CD4-positive, CD25-positive, alpha-beta regulatory T cell (primary cell): ENCODE measurements around the gene ZSWIM5. TPM values are rescaled to one million over a fixed set of nuclear protein-coding genes. Genes with fewer than 3 reads are reported as not detected.
A peak's percentile ranks its signal among the peaks of the same experiment; 100 is the strongest.

Experiments
- ATAC-seq, 2 donors: fragments of 150-1000 bp; cut with Tn5 transposase; one replicate each; pipeline ENCODE4 v1.10.0; 2021; ENCODE audit warnings: low read depth in 2 of 2, moderate number of reproducible peaks in 2 of 2, moderate library complexity in 1 of 2
- DNase-seq, 3 donors: peaks; one replicate each; pipeline versions ENCODE4 v3.0.0 to v3.0.0-alpha.2; 2012 to 2022; ENCODE audit warnings: mixed read lengths in 1 of 3
- H3K27ac ChIP-seq: one replicate; pipeline ENCODE4 v1.7.0; 2013; ENCODE audit warnings: mild to moderate bottlenecking, low read length; ENCODE audit not compliant: insufficient read depth, poor library complexity, severe bottlenecking
- H3K27me3 ChIP-seq: one replicate; pipeline ENCODE4 v1.7.0; 2013; ENCODE audit warnings: low read length; ENCODE audit not compliant: control insufficient read depth, insufficient read depth
- H3K36me3 ChIP-seq: one replicate; pipeline ENCODE4 v1.7.0; 2013; ENCODE audit warnings: mild to moderate bottlenecking, low read length, moderate library complexity; ENCODE audit not compliant: control insufficient read depth, insufficient read depth
- H3K4me1 ChIP-seq: 2 replicates; pipeline ENCODE4 v1.7.0; 2013; ENCODE audit warnings: mild to moderate bottlenecking, low read length; ENCODE audit not compliant: insufficient read depth, control insufficient read depth, poor library complexity, severe bottlenecking
- H3K4me3 ChIP-seq: one replicate; pipeline ENCODE4 v1.7.0; 2013; ENCODE audit warnings: low read depth, mild to moderate bottlenecking, low read length, moderate library complexity
- H3K9me3 ChIP-seq, 2 experiments: 1 replicate in 1 of 2; 2 replicates in 1 of 2; pipeline ENCODE4 v1.7.0; 2013; ENCODE audit warnings: low read length in 2 of 2, mild to moderate bottlenecking in 1 of 2, moderate library complexity in 1 of 2; ENCODE audit not compliant: control insufficient read depth in 2 of 2
- H3K27ac Mint-ChIP-seq, 3 donors: one replicate each; pipeline ENCODE4 v1.8.0; 2020 to 2022; ENCODE audit warnings: mild to moderate bottlenecking in 3 of 3, mixed read lengths in 3 of 3, moderate library complexity in 2 of 3
- H3K27me3 Mint-ChIP-seq: one replicate; pipeline ENCODE4 v1.8.0; 2022; ENCODE audit warnings: mild to moderate bottlenecking, mixed read lengths
- H3K36me3 Mint-ChIP-seq: one replicate; pipeline ENCODE4 v1.8.0; 2020; ENCODE audit warnings: mixed read lengths
- H3K4me1 Mint-ChIP-seq, 4 donors: one replicate each; pipeline ENCODE4 v1.8.0; 2020 to 2022; ENCODE audit warnings: mixed read lengths in 4 of 4, mild to moderate bottlenecking in 1 of 4
- H3K4me3 Mint-ChIP-seq, 4 donors: one replicate each; pipeline ENCODE4 v1.8.0; 2020 to 2022; ENCODE audit warnings: mild to moderate bottlenecking in 4 of 4, mixed read lengths in 4 of 4, moderate library complexity in 3 of 4
- H3K9me3 Mint-ChIP-seq, 7 donors: one replicate each; pipeline ENCODE4 v1.8.0; 2020 to 2022; ENCODE audit warnings: mixed read lengths in 7 of 7, mild to moderate bottlenecking in 3 of 7, moderate library complexity in 2 of 7
- polyA plus RNA-seq, 4 donors: library from polyadenylated mRNA; unstranded; fragments of 300-500 nt; fragmentation: Illumina TruSeq; gene quantifications; one replicate each; pipeline ENCODE4 v1.2.3, GENCODE V29; 2021
- total RNA-seq: library from RNA; stranded (reverse); gene quantifications from one replicate; pipeline ENCODE4 v1.2.3, GENCODE V29; 2022

ZSWIM5 gene
- total and polyA plus RNA-seq, 5 donors from 2014 or later, result 0.09 to 0.23 (median 0.10) TPM; not detected in 1

DNA sequence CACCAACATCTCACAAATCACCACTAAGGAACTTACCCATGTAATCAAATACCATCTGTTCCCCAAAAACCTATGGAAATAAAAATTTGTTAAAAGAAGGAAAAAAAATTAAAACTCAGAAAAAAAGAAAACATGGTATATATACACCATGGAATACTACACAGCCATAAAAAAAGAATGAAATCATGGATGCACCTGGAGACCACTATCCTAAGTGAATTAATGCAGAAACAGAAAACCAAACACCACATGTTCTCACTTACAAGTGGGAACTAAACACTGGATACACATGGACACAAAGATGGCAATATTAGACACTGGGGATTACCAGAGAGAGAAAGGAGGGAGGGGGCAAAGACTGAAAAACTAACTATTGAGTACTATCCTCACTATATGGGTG, 50.4 kb downstream of the ZSWIM5 start:
- Mint-ChIP-seq H3K4me3 (no peak overlapping the region), H3K27me3 (peaks cover 20% of the 10 kb centered on the region), H3K36me3 (no peaks in the 10 kb centered on the region), H3K27ac (no peak overlapping the region), H3K4me1 (peaks cover 0 to 1% (median 0%) of the 10 kb centered on the region in 4 donors), H3K9me3 (peaks cover 0 to 2% (median 0%) of the 10 kb centered on the region in 7 donors)
- Histone ChIP-seq H3K4me3 (no peak overlapping the region), H3K27me3 (peaks cover 4% of the 10 kb centered on the region), H3K36me3 (no peaks in the 10 kb centered on the region), H3K27ac (no peak overlapping the region), H3K4me1 (no peaks in the 10 kb centered on the region), H3K9me3 (no peaks in the 10 kb centered on the region)
- ATAC-seq (no peak), DNase-seq (no peak)

DNA sequence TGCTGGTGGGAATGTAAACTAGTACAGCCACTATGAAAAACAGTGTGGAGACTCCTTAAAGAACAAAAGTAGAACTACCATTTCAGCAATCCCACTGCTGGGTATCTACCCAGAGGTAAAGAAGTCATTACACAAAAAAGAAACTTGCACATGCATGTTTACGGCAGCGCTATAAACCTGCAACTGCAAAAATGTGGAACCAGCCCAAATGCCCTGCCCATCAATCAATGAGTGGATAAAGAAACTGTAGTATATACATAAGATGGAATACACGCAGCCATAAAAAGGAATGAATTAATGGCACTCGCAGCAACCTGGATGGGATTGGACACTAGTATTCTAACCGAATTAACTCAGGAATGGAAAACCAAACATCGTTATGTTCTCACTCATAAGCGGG, 51.0 kb downstream of the ZSWIM5 start:
- no peaks in the 10 kb centered on the region for H3K4me1 ChIP-seq
- peaks cover 0 to 2% (median 0%) of the 10 kb centered on the region in 7 donors for H3K9me3 Mint-ChIP-seq
- ATAC-seq (no peak), DNase-seq (no peak)
- no peak overlapping the region for H3K4me3 Mint-ChIP-seq
- H3K4me3 ChIP-seq, result no peak overlapping the region
- H3K9me3 ChIP-seq, result no peaks in the 10 kb centered on the region
- H3K36me3 ChIP-seq, result no peaks in the 10 kb centered on the region
- H3K27me3 Mint-ChIP-seq, result peaks cover 20% of the 10 kb centered on the region
- peaks cover 6% of the 10 kb centered on the region for H3K27me3 ChIP-seq
- H3K27ac Mint-ChIP-seq, result no peak overlapping the region
- no peaks in the 10 kb centered on the region for H3K36me3 Mint-ChIP-seq
- H3K27ac ChIP-seq, result no peak overlapping the region
- H3K4me1 Mint-ChIP-seq, result peaks cover 0 to 1% (median 0%) of the 10 kb centered on the region in 4 donors

DNA sequence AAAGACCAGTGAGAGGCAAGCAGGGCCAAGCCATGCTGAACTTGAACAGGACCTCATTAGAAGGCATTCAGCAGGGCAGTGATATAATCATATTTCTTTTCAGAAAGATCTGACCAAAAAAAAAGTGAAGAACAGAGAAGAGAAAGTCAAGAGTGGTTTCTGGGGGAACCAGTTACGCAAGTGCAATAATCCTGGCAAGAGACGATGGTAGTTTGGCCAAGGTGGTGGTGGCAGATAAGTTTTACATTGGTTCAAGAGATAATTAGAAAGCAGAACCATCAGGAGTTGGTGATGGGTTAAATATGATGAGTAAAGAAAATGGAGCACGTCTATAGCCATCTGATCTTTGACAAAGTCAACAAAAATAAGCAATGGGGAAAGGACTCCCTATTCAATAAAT, 54.3 kb downstream of the ZSWIM5 start:
- Histone ChIP-seq H3K27ac (no peak overlapping the region), H3K9me3 (no peaks in the 10 kb centered on the region), H3K27me3 (peaks cover 12% of the 10 kb centered on the region), H3K36me3 (no peaks in the 10 kb centered on the region), H3K4me1 (no peaks in the 10 kb centered on the region), H3K4me3 (no peak overlapping the region)
- ATAC-seq (no peak), DNase-seq (no peak)
- H3K9me3 Mint-ChIP-seq, result peaks cover 0 to 2% (median 0%) of the 10 kb centered on the region in 7 donors
- peaks cover 19% of the 10 kb centered on the region for H3K27me3 Mint-ChIP-seq
- no peaks in the 10 kb centered on the region for H3K36me3 Mint-ChIP-seq
- peaks cover 0 to 1% (median 0%) of the 10 kb centered on the region in 4 donors for H3K4me1 Mint-ChIP-seq
- no peak overlapping the region for H3K27ac Mint-ChIP-seq
- no peak overlapping the region for H3K4me3 Mint-ChIP-seq

GRCh38 chr1:45148209-45148825, 58.1 kb downstream of the ZSWIM5 start:
- Histone ChIP-seq H3K4me1 (no peaks in the 10 kb centered on the region), H3K27me3 (peaks cover 12% of the 10 kb centered on the region), H3K27ac (no peak overlapping the region), H3K9me3 (no peaks in the 10 kb centered on the region), H3K36me3 (no peaks in the 10 kb centered on the region), H3K4me3 (no peak overlapping the region)
- Mint-ChIP-seq H3K27ac (no peak overlapping the region), H3K9me3 (peaks cover 0 to 6% (median 0%) of the 10 kb centered on the region in 7 donors), H3K4me3 (no peak overlapping the region), H3K27me3 (peaks cover 20% of the 10 kb centered on the region), H3K4me1 (peaks cover 0 to 4% (median 2%) of the 10 kb centered on the region in 4 donors), H3K36me3 (no peaks in the 10 kb centered on the region)
- DNase-seq (no peak), ATAC-seq (no peak)

DNA sequence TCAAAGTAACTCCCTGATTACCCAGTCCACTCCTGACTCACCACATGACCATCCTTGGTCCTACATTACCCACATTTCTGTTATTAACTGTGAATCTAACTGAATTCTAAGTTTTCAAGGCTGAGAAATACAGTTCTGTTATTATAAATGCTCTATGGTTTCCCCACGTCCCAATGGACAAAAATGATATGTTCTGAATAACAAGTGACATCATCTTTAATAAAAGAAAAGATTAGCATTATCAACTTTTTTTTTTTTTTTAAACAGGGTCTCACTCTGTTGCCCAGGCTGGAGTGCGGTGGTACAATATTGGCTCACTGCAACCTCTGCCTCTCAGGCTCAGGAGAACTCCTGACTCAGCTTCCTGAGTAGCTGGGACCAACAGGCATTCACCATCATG, 59.6 kb downstream of the ZSWIM5 start:
- ATAC-seq, result no peak
- Histone ChIP-seq H3K9me3 (no peaks in the 10 kb centered on the region), H3K27ac (no peak overlapping the region), H3K4me1 (no peaks in the 10 kb centered on the region), H3K4me3 (no peak overlapping the region), H3K36me3 (no peaks in the 10 kb centered on the region), H3K27me3 (peaks cover 9% of the 10 kb centered on the region)
- H3K9me3 Mint-ChIP-seq, result peaks cover 0 to 6% (median 0%) of the 10 kb centered on the region in 7 donors
- peaks cover 0 to 4% (median 2%) of the 10 kb centered on the region in 4 donors for H3K4me1 Mint-ChIP-seq
- peaks cover 20% of the 10 kb centered on the region for H3K27me3 Mint-ChIP-seq
- H3K4me3 Mint-ChIP-seq, result no peak overlapping the region
- no peaks in the 10 kb centered on the region for H3K36me3 Mint-ChIP-seq
- DNase-seq, result no peak
- no peak overlapping the region for H3K27ac Mint-ChIP-seq

DNA sequence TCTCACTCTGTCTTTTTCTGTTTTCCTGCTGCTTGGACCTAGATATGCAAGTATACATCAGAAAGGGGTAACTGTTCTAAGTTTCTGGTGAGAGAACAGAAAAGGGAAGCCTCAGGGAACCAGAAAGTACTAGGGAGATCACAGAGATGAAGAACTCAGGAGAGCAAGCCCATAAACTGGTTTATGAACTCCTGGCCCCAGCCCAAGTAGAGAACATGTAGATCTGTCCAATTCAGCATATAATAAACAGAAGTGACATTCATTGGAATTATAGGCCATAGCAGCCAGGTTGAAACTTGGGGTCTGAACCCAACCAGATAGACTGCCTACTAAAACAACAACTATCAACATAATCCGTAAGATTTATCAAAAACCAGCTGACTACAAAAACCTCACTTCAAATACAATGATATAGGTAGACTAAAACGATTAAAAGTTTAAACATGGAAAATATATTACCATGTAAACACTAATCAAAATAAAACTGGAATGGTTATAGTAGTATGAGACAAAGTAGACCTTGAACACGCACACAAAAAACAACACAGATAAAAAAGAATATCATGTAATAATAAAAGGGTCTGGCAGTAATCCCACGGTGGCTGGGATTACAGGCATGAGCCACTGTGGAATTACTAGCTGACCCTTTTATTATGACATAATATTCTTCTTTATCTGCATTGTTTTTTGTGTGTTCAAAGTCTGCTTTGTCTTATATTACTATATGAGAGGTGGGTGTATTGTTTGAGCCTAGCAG, 65.0 kb downstream of the ZSWIM5 start:
- H3K27ac ChIP-seq, result no peak overlapping the region
- no peaks in the 10 kb centered on the region for H3K36me3 Mint-ChIP-seq
- no peak for DNase-seq
- H3K27me3 ChIP-seq, result peaks cover 8% of the 10 kb centered on the region
- H3K36me3 ChIP-seq, result no peaks in the 10 kb centered on the region
- no peak for ATAC-seq
- no peak overlapping the region for H3K27ac Mint-ChIP-seq
- peaks cover 0 to 2% (median 1%) of the 10 kb centered on the region in 4 donors for H3K4me1 Mint-ChIP-seq
- H3K4me3 ChIP-seq, result no peak overlapping the region
- no peak overlapping the region for H3K4me3 Mint-ChIP-seq
- H3K9me3 ChIP-seq, result no peaks in the 10 kb centered on the region
- peaks cover 18% of the 10 kb centered on the region for H3K27me3 Mint-ChIP-seq
- H3K4me1 ChIP-seq, result no peaks in the 10 kb centered on the region
- peaks cover 0 to 6% (median 0%) of the 10 kb centered on the region in 7 donors for H3K9me3 Mint-ChIP-seq

DNA sequence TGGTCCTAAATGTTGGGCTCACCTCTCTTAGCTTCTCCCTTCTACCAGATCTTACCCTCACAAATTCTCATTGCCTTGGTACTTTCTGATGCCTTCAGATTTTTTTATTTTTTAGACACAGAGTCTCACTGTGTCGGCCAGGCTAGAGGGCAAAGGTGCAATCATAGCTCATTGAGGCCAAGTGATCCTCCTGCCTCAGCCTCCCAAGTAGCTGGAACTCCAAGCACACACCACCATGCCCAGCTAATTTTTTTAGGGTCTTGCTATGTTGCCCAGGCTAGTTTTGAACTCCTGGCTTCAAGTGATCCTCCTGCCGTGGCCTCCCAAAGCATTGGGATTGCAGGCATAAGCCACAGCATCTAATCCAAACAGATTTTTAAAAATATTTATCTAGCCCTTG, 69.4 kb downstream of the ZSWIM5 start:
- ATAC-seq (no peak), DNase-seq (no peak)
- no peaks in the 10 kb centered on the region for H3K36me3 ChIP-seq
- H3K36me3 Mint-ChIP-seq, result no peaks in the 10 kb centered on the region
- H3K27ac ChIP-seq, result no peak overlapping the region
- peaks cover 17% of the 10 kb centered on the region for H3K27me3 Mint-ChIP-seq
- H3K4me1 Mint-ChIP-seq, result peaks cover 0 to 4% (median 0%) of the 10 kb centered on the region in 4 donors
- peaks cover 0 to 4% (median 0%) of the 10 kb centered on the region in 7 donors for H3K9me3 Mint-ChIP-seq
- peak overlapping the region in 1 of 3 donors; percentile 75 for H3K27ac Mint-ChIP-seq
- no peaks in the 10 kb centered on the region for H3K9me3 ChIP-seq
- H3K4me1 ChIP-seq, result no peaks in the 10 kb centered on the region
- H3K4me3 Mint-ChIP-seq, result no peak overlapping the region
- peaks cover 15% of the 10 kb centered on the region for H3K27me3 ChIP-seq
- H3K4me3 ChIP-seq, result no peak overlapping the region
